B cell (primary cell): ENCODE results near the gene SLC16A10. TPM values are rescaled to one million over a fixed set of nuclear protein-coding genes. Genes with fewer than 3 reads are reported as not detected.

ENCODE experiments used
- ATAC-seq: fragments of 200-7000 bp; cut with Tn5 transposase; one replicate; pipeline ENCODE4 v1.10.0; 2021; ENCODE audit warnings: low read depth, mild to moderate bottlenecking, moderate number of reproducible peaks, moderate library complexity
- CTCF ChIA-PET: fragments of 350-600 bp; sonication (Branson Sonifier 250); formaldehyde crosslinking; loops from one replicate; lab custom pipeline; 2021; ENCODE audit warnings: antibody characterized with exemption, inconsistent platforms; lab: Charles Lee
- POLR2A ChIA-PET: fragments of 350-600 bp; sonication (Branson Sonifier 250); formaldehyde crosslinking; loops from one replicate; lab custom pipeline; 2021; ENCODE audit warnings: antibody characterized with exemption; lab: Charles Lee
- DNase-seq: peaks from one replicate; pipeline ENCODE4 v3.0.0; 2013
- H2AFZ ChIP-seq: 2 replicates; pipeline ENCODE4 v1.6.1; 2012; ENCODE audit warnings: mild to moderate bottlenecking, low read depth, low read length; ENCODE audit not compliant: insufficient read depth, poor library complexity, severe bottlenecking
- H3K27ac ChIP-seq, 2 donors: 1 replicate in 1 of 2; 2 replicates in 1 of 2; pipeline ENCODE4 v1.5.1; 2012 to 2013; ENCODE audit warnings: low read length in 2 of 2, mild to moderate bottlenecking in 2 of 2, moderate library complexity in 1 of 2
- H3K27me3 ChIP-seq, 4 experiments: fragments of 200-600 bp in 1 of 4; sonication (generic) in 1 of 4; replicated peaks in 1 of 4; 1 replicate in 2 of 4; 2 replicates in 2 of 4; pipeline versions ENCODE4 v1.6.1 to v1.7.0; 2013 to 2016; ENCODE audit warnings: low read length in 3 of 4, mild to moderate bottlenecking in 2 of 4, mixed read lengths in 1 of 4, moderate library complexity in 1 of 4; ENCODE audit not compliant: insufficient read depth in 4 of 4, control insufficient read depth in 3 of 4; ENCODE audit errors: control extremely low read depth in 1 of 4
- H3K36me3 ChIP-seq, 2 experiments: replicated peaks in 1 of 2; 1 replicate in 1 of 2; 2 replicates in 1 of 2; pipeline versions ENCODE4 v1.6.1 to v1.7.1; 2013; ENCODE audit warnings: low read length in 1 of 2; ENCODE audit not compliant: insufficient read depth in 2 of 2, control insufficient read depth in 1 of 2; ENCODE audit errors: control extremely low read depth in 1 of 2, extremely low read depth in 1 of 2
- H3K4me1 ChIP-seq, 2 donors: fragments of 200-600 bp in 1 of 2; sonication (generic) in 1 of 2; 1 replicate in 1 of 2; 2 replicates in 1 of 2; pipeline versions ENCODE4 v1.5.1 to v1.6.1; 2013 to 2017; ENCODE audit warnings: low read length in 2 of 2; ENCODE audit not compliant: control insufficient read depth in 2 of 2, insufficient read depth in 2 of 2
- H3K4me2 ChIP-seq: replicated peaks from 2 replicates; pipeline ENCODE3; 2012; ENCODE audit warnings: mild to moderate bottlenecking, low read depth, low read length; ENCODE audit not compliant: poor library complexity, severe bottlenecking
- H3K4me3 ChIP-seq, 5 experiments: fragments of 200-600 bp in 1 of 5; sonication (generic) in 1 of 5; 1 replicate in 3 of 5; 2 replicates in 2 of 5; pipeline versions ENCODE4 v1.5.1 to v1.7.0; 2011 to 2016; ENCODE audit warnings: low read length in 4 of 5, mild to moderate bottlenecking in 4 of 5, low read depth in 2 of 5, control low read depth in 1 of 5, moderate library complexity in 1 of 5; ENCODE audit not compliant: insufficient read depth in 1 of 5; ENCODE audit errors: control extremely low read depth in 1 of 5, extremely low read depth in 1 of 5
- H3K79me2 ChIP-seq: fragments of 200-600 bp; sonication (generic); one replicate; pipeline ENCODE4 v1.6.0; 2016; ENCODE audit warnings: low read length; ENCODE audit not compliant: control insufficient read depth, insufficient read depth
- H3K9ac ChIP-seq: fragments of 200-600 bp; sonication (generic); 2 replicates; pipeline ENCODE4 v1.6.1; 2017; ENCODE audit warnings: mild to moderate bottlenecking, low read length, moderate library complexity
- H3K9me3 ChIP-seq, 3 donors: one replicate each; pipeline versions ENCODE4 v1.6.1 to v1.7.1; 2013; ENCODE audit warnings: low read length in 2 of 3; ENCODE audit not compliant: control insufficient read depth in 2 of 3, insufficient read depth in 1 of 3; ENCODE audit errors: control extremely low read depth in 1 of 3
- H4K20me1 ChIP-seq: 2 replicates; pipeline ENCODE4 v1.6.0; 2012; ENCODE audit warnings: mild to moderate bottlenecking, low read length; ENCODE audit not compliant: insufficient read depth, control insufficient read depth, poor library complexity, severe bottlenecking
- H3K27ac Mint-ChIP-seq: one replicate; pipeline ENCODE4 v1.8.0; 2021; ENCODE audit warnings: mixed read lengths
- H3K27me3 Mint-ChIP-seq: one replicate; pipeline ENCODE4 v1.8.0; 2021; ENCODE audit warnings: mixed read lengths
- H3K4me1 Mint-ChIP-seq: one replicate; pipeline ENCODE4 v1.8.0; 2021; ENCODE audit warnings: mixed read lengths
- H3K4me3 Mint-ChIP-seq: one replicate; pipeline ENCODE4 v1.8.0; 2021; ENCODE audit warnings: mixed read lengths
- H3K9me3 Mint-ChIP-seq: one replicate; pipeline ENCODE4 v1.8.0; 2022; ENCODE audit warnings: mixed read lengths; ENCODE audit not compliant: insufficient read depth
- EZH2 ChIP-seq: IDR thresholded peaks from 2 replicates; pipeline ENCODE4 v1.6.1; 2012; ENCODE audit warnings: borderline replicate concordance, low read depth, mild to moderate bottlenecking, moderate library complexity, low read length; ENCODE audit not compliant: insufficient read depth, poor library complexity, severe bottlenecking
- WGBS: methylation state at CpG from one replicate; pipeline ENCODE4 v1.1.5; 2013; ENCODE audit warnings: missing lambda C conversion rate; ENCODE audit not compliant: insufficient coverage; 5-methylcytosine and 5-hydroxymethylcytosine counted together
- intact Hi-C: fragments of 100-400 bp; cut with micrococcal nuclease; formaldehyde crosslinking; loops from one replicate; pipeline ENCODE4 v1.10.0; 2022
- polyA plus RNA-seq: library from polyadenylated mRNA; depleted of rRNA; stranded (reverse); fragments of >200 nt; gene quantifications from 2 replicates; pipeline ENCODE4 v1.2.3, GENCODE V29; 2012
- total RNA-seq, 2 donors: library from RNA; stranded (reverse); fragments of 120-200 nt in 1 of 2; gene quantifications; 1 replicate in 1 of 2; 2 replicates in 1 of 2; pipeline versions ENCODE4 v1.2.3 to v1.2.4, GENCODE V29; 2013 to 2022
- TF ChIP-seq, protein P1 (sequence below): fragments of 200-600 bp; IDR thresholded peaks from one replicate; pipeline ENCODE4 v1.8.0; 2022; ENCODE audit warnings: antibody characterized with exemption, mild to moderate bottlenecking

SLC16A10 gene
- total and polyA plus RNA-seq, 2 donors (not counting 1 experiment from before 2014, with no cell fraction given): 0.06 to 0.71 TPM

DNA sequence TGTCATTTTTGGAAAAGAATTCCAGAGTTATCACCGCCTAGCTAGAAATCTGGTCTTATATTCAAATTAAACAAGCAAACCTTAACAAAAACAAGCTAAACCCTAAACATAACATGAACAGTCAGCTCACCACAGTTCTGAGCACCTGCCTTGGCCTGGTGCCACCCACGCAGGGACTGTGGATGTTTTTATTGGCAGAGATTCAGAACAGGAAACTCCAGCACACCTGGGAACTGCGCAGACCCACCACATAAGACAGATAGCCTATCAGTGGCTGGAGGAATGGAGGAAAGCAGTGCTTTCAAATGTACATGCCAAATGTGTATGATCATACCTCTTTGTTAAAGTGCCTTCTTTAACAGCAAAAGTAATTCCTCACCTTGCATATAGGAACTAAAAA lies 8.9 kb downstream of the SLC16A10 start:
- no peaks in the 10 kb centered on the region for H3K79me2 ChIP-seq
- Mint-ChIP-seq H3K27me3 (peaks cover 3% of the 10 kb centered on the region), H3K4me1 (no peaks in the 10 kb centered on the region), H3K9me3 (peaks cover 2% of the 10 kb centered on the region), H3K27ac (no peak overlapping the region), H3K4me3 (no peak overlapping the region)
- H3K36me3 ChIP-seq: no peaks in the 10 kb centered on the region
- no peaks in the 10 kb centered on the region for H3K4me1 ChIP-seq
- H3K9me3 ChIP-seq: no peaks in the 10 kb centered on the region
- TF ChIP-seq EZH2: no peak
- TF ChIP-seq, protein P1, sequence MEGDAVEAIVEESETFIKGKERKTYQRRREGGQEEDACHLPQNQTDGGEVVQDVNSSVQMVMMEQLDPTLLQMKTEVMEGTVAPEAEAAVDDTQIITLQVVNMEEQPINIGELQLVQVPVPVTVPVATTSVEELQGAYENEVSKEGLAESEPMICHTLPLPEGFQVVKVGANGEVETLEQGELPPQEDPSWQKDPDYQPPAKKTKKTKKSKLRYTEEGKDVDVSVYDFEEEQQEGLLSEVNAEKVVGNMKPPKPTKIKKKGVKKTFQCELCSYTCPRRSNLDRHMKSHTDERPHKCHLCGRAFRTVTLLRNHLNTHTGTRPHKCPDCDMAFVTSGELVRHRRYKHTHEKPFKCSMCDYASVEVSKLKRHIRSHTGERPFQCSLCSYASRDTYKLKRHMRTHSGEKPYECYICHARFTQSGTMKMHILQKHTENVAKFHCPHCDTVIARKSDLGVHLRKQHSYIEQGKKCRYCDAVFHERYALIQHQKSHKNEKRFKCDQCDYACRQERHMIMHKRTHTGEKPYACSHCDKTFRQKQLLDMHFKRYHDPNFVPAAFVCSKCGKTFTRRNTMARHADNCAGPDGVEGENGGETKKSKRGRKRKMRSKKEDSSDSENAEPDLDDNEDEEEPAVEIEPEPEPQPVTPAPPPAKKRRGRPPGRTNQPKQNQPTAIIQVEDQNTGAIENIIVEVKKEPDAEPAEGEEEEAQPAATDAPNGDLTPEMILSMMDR: no peak
- H2AFZ ChIP-seq: no peak overlapping the region
- H3K9ac ChIP-seq: no peak overlapping the region
- intact Hi-C loops: no loop called here
- no peak for ATAC-seq
- H3K27me3 ChIP-seq: no peaks in the 10 kb centered on the region
- no peaks in the 10 kb centered on the region for H4K20me1 ChIP-seq
- ChIA-PET CTCF (no interaction called here), POLR2A (no interaction called here)
- H3K27ac ChIP-seq: no peak overlapping the region
- H3K4me2 ChIP-seq: no peak overlapping the region
- DNase-seq: no peak
- WGBS: 20% methylated on average over 1 of the region's 3 CpGs
- no peak overlapping the region for H3K4me3 ChIP-seq

DNA sequence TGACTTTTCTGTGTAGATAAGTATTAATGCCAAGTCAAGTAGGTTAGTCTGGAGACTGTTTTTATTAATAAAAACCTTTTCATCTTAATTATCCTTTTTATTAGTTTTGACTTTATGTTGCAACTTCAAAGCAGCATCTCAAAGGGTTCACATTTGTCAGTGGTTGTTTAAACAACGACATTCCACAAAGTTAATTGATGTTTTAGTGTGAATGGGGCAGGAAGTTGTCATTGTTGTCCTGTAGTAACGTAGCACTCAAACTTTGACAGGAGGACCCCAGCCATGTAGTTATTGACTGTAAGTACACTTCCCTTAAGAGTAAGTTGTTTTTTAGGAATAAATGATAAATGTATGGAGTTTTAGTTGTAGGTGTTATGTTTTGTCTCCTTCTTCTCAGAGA lies 11.3 kb downstream of the SLC16A10 start:
- peaks cover 3% of the 10 kb centered on the region for H3K27me3 Mint-ChIP-seq
- POLR2A ChIA-PET: no interaction called here
- H3K27ac Mint-ChIP-seq: no peak overlapping the region
- CTCF ChIA-PET: no interaction called here
- Histone ChIP-seq H4K20me1 (no peaks in the 10 kb centered on the region), H3K4me3 (no peak overlapping the region), H3K36me3 (no peaks in the 10 kb centered on the region), H3K27me3 (no peaks in the 10 kb centered on the region), H3K9me3 (no peaks in the 10 kb centered on the region), H3K27ac (no peak overlapping the region), H2AFZ (no peak overlapping the region), H3K9ac (no peak overlapping the region), H3K4me1 (no peaks in the 10 kb centered on the region), H3K4me2 (no peak overlapping the region), H3K79me2 (no peaks in the 10 kb centered on the region)
- H3K4me1 Mint-ChIP-seq: no peaks in the 10 kb centered on the region
- no peak for TF ChIP-seq EZH2
- TF ChIP-seq, protein P1: no peak
- WGBS: 83% methylated on average over 1 of the region's 2 CpGs
- no peak for ATAC-seq
- intact Hi-C loops: no loop called here
- no peak overlapping the region for H3K4me3 Mint-ChIP-seq
- no peak for DNase-seq
- peaks cover 2% of the 10 kb centered on the region for H3K9me3 Mint-ChIP-seq
